ENCODE results near the gene POU2F2. TPM values are rescaled to one million over a fixed set of nuclear protein-coding genes. Genes with fewer than 3 reads are reported as not detected.

Gene POU2F2
- polyA plus RNA-seq, 1 experiment, result 1.9 TPM

DNA sequence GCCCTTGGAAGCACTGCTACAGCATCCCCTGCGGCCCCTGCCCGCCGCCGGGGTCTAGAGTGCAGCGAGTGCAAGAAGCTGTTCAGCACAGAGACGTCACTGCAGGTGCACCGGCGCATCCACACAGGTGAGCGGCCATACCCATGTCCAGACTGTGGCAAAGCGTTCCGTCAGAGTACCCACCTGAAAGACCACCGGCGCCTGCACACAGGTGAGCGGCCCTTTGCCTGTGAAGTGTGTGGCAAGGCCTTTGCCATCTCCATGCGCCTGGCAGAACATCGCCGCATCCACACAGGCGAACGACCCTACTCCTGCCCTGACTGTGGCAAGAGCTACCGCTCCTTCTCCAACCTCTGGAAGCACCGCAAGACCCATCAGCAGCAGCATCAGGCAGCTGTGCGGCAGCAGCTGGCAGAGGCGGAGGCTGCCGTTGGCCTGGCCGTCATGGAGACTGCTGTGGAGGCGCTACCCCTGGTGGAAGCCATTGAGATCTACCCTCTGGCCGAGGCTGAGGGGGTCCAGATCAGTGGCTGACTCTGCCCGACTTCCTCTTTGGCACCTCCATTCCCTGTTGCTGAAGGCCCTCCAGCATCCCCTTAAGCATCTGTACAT lies 51.4 kb downstream of the POU2F2 start:
- ChIA-PET CTCF (interaction anchor here (1.0 to 2.3 kb wide), 4 partner anchors 11 to 52 kb away, joined by 4 to 8 read pairs (median 4); no protein-coding TSS in a partner anchor), POLR2A (no interaction called here)
- Histone ChIP-seq H3K4me3 (ENCODE audit: low read depth, low read length) (no peak overlapping the region), H3K27me3 (ENCODE audit: control insufficient read depth, insufficient read depth, low read length) (no peaks in the 10 kb centered on the region), H3K27ac (ENCODE audit: low read depth, low read length) (no peak overlapping the region), H3K9me3 (ENCODE audit: control insufficient read depth, insufficient read depth, low read length) (no peaks in the 10 kb centered on the region; the same call in 1 of the 2 replicates)
- DNase-seq (ENCODE audit: low read depth, low spot score), result no peak
- TF ChIP-seq, protein P1, sequence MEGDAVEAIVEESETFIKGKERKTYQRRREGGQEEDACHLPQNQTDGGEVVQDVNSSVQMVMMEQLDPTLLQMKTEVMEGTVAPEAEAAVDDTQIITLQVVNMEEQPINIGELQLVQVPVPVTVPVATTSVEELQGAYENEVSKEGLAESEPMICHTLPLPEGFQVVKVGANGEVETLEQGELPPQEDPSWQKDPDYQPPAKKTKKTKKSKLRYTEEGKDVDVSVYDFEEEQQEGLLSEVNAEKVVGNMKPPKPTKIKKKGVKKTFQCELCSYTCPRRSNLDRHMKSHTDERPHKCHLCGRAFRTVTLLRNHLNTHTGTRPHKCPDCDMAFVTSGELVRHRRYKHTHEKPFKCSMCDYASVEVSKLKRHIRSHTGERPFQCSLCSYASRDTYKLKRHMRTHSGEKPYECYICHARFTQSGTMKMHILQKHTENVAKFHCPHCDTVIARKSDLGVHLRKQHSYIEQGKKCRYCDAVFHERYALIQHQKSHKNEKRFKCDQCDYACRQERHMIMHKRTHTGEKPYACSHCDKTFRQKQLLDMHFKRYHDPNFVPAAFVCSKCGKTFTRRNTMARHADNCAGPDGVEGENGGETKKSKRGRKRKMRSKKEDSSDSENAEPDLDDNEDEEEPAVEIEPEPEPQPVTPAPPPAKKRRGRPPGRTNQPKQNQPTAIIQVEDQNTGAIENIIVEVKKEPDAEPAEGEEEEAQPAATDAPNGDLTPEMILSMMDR (IDR thresholded peaks at IDR 0.05; ENCODE audit: low read depth, low read length), result no peak

DNA sequence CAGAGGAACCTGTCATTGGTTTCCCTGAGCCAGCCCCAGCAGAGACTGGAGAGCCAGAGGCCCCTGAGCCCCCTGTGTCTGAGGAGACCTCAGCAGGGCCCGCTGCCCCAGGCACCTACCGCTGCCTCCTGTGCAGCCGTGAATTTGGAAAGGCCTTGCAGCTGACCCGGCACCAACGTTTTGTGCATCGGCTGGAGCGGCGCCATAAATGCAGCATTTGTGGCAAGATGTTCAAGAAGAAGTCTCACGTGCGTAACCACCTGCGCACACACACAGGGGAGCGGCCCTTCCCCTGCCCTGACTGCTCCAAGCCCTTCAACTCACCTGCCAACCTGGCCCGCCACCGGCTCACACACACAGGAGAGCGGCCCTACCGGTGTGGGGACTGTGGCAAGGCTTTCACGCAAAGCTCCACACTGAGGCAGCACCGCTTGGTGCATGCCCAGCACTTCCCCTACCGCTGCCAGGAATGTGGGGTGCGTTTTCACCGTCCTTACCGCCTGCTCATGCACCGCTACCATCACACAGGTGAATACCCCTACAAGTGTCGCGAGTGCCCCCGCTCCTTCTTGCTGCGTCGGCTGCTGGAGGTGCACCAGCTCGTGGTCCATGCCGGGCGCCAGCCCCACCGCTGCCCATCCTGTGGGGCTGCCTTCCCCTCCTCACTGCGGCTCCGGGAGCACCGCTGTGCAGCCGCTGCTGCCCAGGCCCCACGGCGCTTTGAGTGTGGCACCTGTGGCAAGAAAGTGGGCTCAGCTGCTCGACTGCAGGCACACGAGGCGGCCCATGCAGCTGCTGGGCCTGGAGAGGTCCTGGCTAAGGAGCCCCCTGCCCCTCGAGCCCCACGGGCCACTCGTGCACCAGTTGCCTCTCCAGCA lies 52.1 kb downstream of the POU2F2 start:
- TF ChIP-seq, protein P1 (IDR thresholded peaks at IDR 0.05; ENCODE audit: low read depth, low read length), result no peak
- no peak overlapping the region for H3K27ac ChIP-seq (ENCODE audit: low read depth, low read length)
- H3K27me3 ChIP-seq (ENCODE audit: control insufficient read depth, insufficient read depth, low read length), result no peaks in the 10 kb centered on the region
- ChIA-PET CTCF (interaction anchor here (1.0 to 1.1 kb wide), 2 partner anchors 45 to 52 kb away, joined by 3 to 4 read pairs; no protein-coding TSS in a partner anchor), POLR2A (no interaction called here)
- no peaks in the 10 kb centered on the region; the same call in 1 of the 2 replicates for H3K9me3 ChIP-seq (ENCODE audit: control insufficient read depth, insufficient read depth, low read length)
- DNase-seq (ENCODE audit: low read depth, low spot score), result no peak
- H3K4me3 ChIP-seq (ENCODE audit: low read depth, low read length), result no peak overlapping the region

DNA sequence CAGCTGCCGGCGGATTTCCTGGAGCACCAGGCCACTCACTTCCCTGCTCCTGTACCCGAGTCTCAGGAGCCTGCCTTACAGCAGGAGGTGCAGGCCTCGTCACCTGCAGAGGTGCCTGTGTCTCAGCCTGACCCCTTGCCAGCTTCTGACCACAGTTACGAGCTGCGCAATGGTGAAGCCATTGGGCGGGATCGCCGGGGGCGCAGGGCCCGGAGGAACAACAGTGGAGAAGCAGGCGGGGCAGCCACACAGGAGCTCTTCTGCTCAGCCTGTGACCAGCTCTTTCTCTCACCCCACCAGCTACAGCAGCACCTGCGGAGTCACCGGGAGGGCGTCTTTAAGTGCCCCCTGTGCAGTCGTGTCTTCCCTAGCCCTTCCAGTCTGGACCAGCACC lies 53.0 kb downstream of the POU2F2 start:
- Histone ChIP-seq H3K27me3 (ENCODE audit: control insufficient read depth, insufficient read depth, low read length) (no peaks in the 10 kb centered on the region), H3K27ac (ENCODE audit: low read depth, low read length) (no peak overlapping the region), H3K9me3 (ENCODE audit: control insufficient read depth, insufficient read depth, low read length) (no peaks in the 10 kb centered on the region; the same call in 1 of the 2 replicates), H3K4me3 (ENCODE audit: low read depth, low read length) (no peak overlapping the region)
- no peak for DNase-seq (ENCODE audit: low read depth, low spot score)
- TF ChIP-seq, protein P1 (IDR thresholded peaks at IDR 0.05; ENCODE audit: low read depth, low read length), result no peak
- POLR2A ChIA-PET, result interaction anchor here (0.6 kb wide), 1 partner anchor 109 kb away, joined by 3 read pairs; no protein-coding TSS in a partner anchor
- CTCF ChIA-PET, result interaction anchor here (1.1 kb wide), 1 partner anchor 44 kb away, joined by 3 read pairs; no protein-coding TSS in a partner anchor

DNA sequence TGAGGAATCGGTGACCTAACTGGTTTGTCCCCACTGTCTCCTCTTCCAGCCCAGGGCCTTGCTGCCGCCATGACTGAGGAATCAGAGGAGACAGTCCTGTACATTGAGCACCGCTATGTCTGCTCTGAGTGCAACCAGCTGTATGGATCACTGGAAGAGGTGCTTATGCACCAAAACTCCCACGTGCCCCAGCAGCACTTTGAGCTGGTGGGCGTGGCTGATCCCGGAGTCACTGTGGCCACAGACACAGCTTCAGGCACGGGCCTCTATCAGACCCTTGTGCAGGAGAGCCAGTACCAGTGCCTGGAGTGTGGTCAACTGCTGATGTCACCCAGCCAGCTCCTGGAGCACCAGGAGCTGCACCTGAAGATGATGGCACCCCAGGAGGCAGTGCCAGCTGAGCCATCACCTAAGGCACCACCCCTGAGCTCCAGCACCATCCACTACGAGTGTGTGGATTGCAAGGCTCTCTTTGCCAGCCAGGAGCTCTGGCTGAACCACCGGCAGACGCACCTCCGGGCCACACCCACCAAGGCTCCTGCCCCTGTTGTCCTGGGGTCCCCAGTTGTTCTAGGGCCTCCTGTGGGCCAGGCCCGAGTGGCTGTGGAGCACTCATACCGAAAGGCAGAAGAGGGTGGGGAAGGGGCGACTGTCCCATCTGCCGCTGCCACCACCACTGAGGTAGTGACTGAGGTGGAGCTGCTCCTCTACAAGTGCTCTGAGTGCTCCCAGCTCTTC lies 53.5 kb downstream of the POU2F2 start:
- Histone ChIP-seq H3K9me3 (ENCODE audit: control insufficient read depth, insufficient read depth, low read length) (no peaks in the 10 kb centered on the region; the same call in 1 of the 2 replicates), H3K4me3 (ENCODE audit: low read depth, low read length) (no peak overlapping the region), H3K27ac (ENCODE audit: low read depth, low read length) (no peak overlapping the region), H3K27me3 (ENCODE audit: control insufficient read depth, insufficient read depth, low read length) (no peaks in the 10 kb centered on the region)
- DNase-seq (ENCODE audit: low read depth, low spot score), result no peak
- CTCF ChIA-PET, result interaction anchor here (0.8 to 1.1 kb wide), 2 partner anchors 13 to 44 kb away, joined by 3 read pairs; no protein-coding TSS in a partner anchor
- POLR2A ChIA-PET, result interaction anchor here (0.6 kb wide), 1 partner anchor 109 kb away, joined by 3 read pairs; no protein-coding TSS in a partner anchor
- TF ChIP-seq, protein P1 (IDR thresholded peaks at IDR 0.05; ENCODE audit: low read depth, low read length), result no peak

Data from AG04450 (cell line).